ENCODE data around the gene SLC22A17. TPM values are rescaled to one million over a fixed set of nuclear protein-coding genes. Genes with fewer than 3 reads are reported as not detected.

SLC22A17 gene
- total and polyA plus RNA-seq, 4 donors: 1.1 to 14.6 (median 2.6) TPM

DNA sequence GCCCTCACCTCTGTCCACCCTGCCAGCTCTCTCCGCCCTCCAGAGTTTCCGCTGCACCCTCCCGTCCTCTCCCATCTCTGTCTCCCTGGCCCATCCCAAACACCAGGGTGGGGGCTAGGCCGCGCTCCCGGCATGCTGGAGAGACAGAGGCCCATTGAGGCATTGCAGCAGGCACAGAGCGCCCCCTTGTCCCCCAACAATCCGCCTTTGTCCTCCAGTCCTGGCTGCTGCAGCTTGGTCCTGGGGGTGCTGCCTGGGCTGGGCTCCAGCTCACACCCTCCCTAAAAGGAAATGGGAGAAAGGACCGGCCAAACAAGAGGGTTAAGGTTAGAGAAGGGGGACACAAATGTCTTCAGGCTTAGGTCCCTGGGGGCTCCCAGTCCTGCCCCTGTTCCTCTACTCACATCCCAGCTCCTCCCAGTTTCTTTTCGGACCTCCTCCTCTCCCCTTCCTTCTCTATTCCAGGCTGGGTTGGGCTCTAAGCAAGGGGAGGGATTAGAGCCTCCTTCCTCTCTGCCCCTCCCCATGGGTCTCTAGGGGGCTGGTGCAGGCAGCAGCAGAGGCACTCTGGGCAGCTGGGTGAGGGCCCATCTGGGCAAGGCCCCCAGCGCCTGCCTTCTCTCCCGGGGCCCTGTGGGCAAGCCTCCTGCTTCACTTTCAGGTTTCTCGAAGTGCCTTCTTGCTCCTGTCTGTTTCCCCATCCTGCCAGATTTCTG lies 24.0 kb upstream of the SLC22A17 start, which contains the start of gene CMTM5:
TSS of gene CMTM5 (plus strand) at position 565 of the 716 bp plus-strand sequence. CDS start 206 bp downstream, outside the sequence.
- 59% methylated on average over 13 of the region's 13 CpGs for WGBS

DNA sequence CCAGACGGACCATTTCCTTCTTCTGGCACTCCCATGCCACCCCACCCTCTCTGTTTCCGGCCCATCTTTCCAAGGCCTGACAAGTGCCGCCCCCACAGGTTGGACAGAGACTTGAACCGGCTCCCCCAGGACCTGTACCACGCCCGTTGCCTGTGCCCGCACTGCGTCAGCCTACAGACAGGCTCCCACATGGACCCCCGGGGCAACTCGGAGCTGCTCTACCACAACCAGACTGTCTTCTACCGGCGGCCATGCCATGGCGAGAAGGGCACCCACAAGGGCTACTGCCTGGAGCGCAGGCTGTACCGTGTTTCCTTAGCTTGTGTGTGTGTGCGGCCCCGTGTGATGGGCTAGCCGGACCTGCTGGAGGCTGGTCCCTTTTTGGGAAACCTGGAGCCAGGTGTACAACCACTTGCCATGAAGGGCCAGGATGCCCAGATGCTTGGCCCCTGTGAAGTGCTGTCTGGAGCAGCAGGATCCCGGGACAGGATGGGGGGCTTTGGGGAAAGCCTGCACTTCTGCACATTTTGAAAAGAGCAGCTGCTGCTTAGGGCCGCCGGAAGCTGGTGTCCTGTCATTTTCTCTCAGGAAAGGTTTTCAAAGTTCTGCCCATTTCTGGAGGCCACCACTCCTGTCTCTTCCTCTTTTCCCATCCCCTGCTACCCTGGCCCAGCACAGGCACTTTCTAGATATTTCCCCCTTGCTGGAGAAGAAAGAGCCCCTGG lies 23.0 kb upstream of the SLC22A17 start:
- Histone ChIP-seq H3K4me1 (ENCODE audit: control insufficient read depth in 4 of 4, insufficient read depth in 4 of 4, low read length in 3 of 4) (no peaks in the 10 kb centered on the region), H3K36me3 (ENCODE audit: control insufficient read depth in 4 of 4, insufficient read depth in 3 of 4, low read depth in 1 of 4, low read length in 3 of 4) (no peaks in the 10 kb centered on the region), H3K9me3 (ENCODE audit: control insufficient read depth in 4 of 4, low read length in 3 of 4) (no peaks in the 10 kb centered on the region), H3K4me3 (ENCODE audit: low read depth in 1 of 3, low read length in 3 of 3) (no peak overlapping the region), H3K9ac (ENCODE audit: low read depth in 1 of 2, low read length in 2 of 2) (no peak overlapping the region), H3K27me3 (ENCODE audit: control insufficient read depth in 4 of 4, insufficient read depth in 4 of 4, low read length in 3 of 4) (no peaks in the 10 kb centered on the region), H3K27ac (ENCODE audit: low read depth in 1 of 2, low read length in 2 of 2) (no peak overlapping the region)
- WGBS: 88% methylated on average over 21 of the region's 21 CpGs
- no peak for DNase-seq (ENCODE audit: low spot score)
- no peak for TF ChIP-seq GABPA (IDR thresholded peaks at IDR 0.05 in 1 of 2, conservative IDR thresholded peaks at IDR 0.05 in 1 of 2)
- TF ChIP-seq RAD21 (IDR thresholded peaks at IDR 0.05): no peak
- no peak for TF ChIP-seq YY1 (IDR thresholded peaks at IDR 0.05)
- TF ChIP-seq HNF4G (IDR thresholded peaks at IDR 0.05): no peak
- no peak for TF ChIP-seq TAF1 (conservative IDR thresholded peaks at IDR 0.05)
- no peak for TF ChIP-seq NR2F2 (IDR thresholded peaks at IDR 0.05)
- no peak for TF ChIP-seq FOXA2 (IDR thresholded peaks at IDR 0.05)
- TF ChIP-seq, protein P1, sequence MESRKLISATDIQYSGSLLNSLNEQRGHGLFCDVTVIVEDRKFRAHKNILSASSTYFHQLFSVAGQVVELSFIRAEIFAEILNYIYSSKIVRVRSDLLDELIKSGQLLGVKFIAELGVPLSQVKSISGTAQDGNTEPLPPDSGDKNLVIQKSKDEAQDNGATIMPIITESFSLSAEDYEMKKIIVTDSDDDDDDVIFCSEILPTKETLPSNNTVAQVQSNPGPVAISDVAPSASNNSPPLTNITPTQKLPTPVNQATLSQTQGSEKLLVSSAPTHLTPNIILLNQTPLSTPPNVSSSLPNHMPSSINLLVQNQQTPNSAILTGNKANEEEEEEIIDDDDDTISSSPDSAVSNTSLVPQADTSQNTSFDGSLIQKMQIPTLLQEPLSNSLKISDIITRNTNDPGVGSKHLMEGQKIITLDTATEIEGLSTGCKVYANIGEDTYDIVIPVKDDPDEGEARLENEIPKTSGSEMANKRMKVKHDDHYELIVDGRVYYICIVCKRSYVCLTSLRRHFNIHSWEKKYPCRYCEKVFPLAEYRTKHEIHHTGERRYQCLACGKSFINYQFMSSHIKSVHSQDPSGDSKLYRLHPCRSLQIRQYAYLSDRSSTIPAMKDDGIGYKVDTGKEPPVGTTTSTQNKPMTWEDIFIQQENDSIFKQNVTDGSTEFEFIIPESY (IDR thresholded peaks at IDR 0.05): no peak
- TF ChIP-seq JUND (IDR thresholded peaks at IDR 0.05): no peak
- TF ChIP-seq RXRA (IDR thresholded peaks at IDR 0.05): no peak
- TF ChIP-seq EGR1 (IDR thresholded peaks at IDR 0.05; ENCODE audit: low read depth in 2 of 2): no peak
- TF ChIP-seq, protein P2, sequence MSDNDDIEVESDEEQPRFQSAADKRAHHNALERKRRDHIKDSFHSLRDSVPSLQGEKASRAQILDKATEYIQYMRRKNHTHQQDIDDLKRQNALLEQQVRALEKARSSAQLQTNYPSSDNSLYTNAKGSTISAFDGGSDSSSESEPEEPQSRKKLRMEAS (IDR thresholded peaks at IDR 0.05): no peak

More for the DNA sequence above, 24.0 kb upstream of the SLC22A17 start, which contains the start of gene CMTM5:
- H3K4me3 ChIP-seq (ENCODE audit: low read depth in 1 of 3, low read length in 3 of 3): no peak within 1 kb of the TSS
- no peaks in the 10 kb centered on the region for H3K9me3 ChIP-seq (ENCODE audit: control insufficient read depth in 4 of 4, low read length in 3 of 4)
- H3K4me1 ChIP-seq (ENCODE audit: control insufficient read depth in 4 of 4, insufficient read depth in 4 of 4, low read length in 3 of 4): no peaks in the 10 kb centered on the region
- no peak for DNase-seq (ENCODE audit: low spot score)
- no peaks in the 10 kb centered on the region for H3K36me3 ChIP-seq (ENCODE audit: control insufficient read depth in 4 of 4, insufficient read depth in 3 of 4, low read depth in 1 of 4, low read length in 3 of 4)
- H3K27ac ChIP-seq (ENCODE audit: low read depth in 1 of 2, low read length in 2 of 2): no peak within 1 kb of the TSS
- no peak within 1 kb of the TSS for H3K9ac ChIP-seq (ENCODE audit: low read depth in 1 of 2, low read length in 2 of 2)
- no peak for TF ChIP-seq FOXA2 (IDR thresholded peaks at IDR 0.05)
- no peak for TF ChIP-seq HNF4A (conservative IDR thresholded peaks at IDR 0.05)
- TF ChIP-seq, protein P1 (IDR thresholded peaks at IDR 0.05): no peak
- no peak for TF ChIP-seq YY1 (IDR thresholded peaks at IDR 0.05)
- TF ChIP-seq TAF1 (conservative IDR thresholded peaks at IDR 0.05): no peak
- TF ChIP-seq HNF4G (IDR thresholded peaks at IDR 0.05): no peak
- TF ChIP-seq EGR1 (IDR thresholded peaks at IDR 0.05; ENCODE audit: low read depth in 2 of 2): no peak
- TF ChIP-seq, protein P3, sequence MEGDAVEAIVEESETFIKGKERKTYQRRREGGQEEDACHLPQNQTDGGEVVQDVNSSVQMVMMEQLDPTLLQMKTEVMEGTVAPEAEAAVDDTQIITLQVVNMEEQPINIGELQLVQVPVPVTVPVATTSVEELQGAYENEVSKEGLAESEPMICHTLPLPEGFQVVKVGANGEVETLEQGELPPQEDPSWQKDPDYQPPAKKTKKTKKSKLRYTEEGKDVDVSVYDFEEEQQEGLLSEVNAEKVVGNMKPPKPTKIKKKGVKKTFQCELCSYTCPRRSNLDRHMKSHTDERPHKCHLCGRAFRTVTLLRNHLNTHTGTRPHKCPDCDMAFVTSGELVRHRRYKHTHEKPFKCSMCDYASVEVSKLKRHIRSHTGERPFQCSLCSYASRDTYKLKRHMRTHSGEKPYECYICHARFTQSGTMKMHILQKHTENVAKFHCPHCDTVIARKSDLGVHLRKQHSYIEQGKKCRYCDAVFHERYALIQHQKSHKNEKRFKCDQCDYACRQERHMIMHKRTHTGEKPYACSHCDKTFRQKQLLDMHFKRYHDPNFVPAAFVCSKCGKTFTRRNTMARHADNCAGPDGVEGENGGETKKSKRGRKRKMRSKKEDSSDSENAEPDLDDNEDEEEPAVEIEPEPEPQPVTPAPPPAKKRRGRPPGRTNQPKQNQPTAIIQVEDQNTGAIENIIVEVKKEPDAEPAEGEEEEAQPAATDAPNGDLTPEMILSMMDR (IDR thresholded peaks at IDR 0.05; ENCODE audit: low read depth, low read length, missing input control): no peak
- TF ChIP-seq RAD21 (IDR thresholded peaks at IDR 0.05): no peak
- no peak for TF ChIP-seq RXRA (IDR thresholded peaks at IDR 0.05)
- TF ChIP-seq, protein P4, sequence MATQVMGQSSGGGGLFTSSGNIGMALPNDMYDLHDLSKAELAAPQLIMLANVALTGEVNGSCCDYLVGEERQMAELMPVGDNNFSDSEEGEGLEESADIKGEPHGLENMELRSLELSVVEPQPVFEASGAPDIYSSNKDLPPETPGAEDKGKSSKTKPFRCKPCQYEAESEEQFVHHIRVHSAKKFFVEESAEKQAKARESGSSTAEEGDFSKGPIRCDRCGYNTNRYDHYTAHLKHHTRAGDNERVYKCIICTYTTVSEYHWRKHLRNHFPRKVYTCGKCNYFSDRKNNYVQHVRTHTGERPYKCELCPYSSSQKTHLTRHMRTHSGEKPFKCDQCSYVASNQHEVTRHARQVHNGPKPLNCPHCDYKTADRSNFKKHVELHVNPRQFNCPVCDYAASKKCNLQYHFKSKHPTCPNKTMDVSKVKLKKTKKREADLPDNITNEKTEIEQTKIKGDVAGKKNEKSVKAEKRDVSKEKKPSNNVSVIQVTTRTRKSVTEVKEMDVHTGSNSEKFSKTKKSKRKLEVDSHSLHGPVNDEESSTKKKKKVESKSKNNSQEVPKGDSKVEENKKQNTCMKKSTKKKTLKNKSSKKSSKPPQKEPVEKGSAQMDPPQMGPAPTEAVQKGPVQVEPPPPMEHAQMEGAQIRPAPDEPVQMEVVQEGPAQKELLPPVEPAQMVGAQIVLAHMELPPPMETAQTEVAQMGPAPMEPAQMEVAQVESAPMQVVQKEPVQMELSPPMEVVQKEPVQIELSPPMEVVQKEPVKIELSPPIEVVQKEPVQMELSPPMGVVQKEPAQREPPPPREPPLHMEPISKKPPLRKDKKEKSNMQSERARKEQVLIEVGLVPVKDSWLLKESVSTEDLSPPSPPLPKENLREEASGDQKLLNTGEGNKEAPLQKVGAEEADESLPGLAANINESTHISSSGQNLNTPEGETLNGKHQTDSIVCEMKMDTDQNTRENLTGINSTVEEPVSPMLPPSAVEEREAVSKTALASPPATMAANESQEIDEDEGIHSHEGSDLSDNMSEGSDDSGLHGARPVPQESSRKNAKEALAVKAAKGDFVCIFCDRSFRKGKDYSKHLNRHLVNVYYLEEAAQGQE (IDR thresholded peaks at IDR 0.05): no peak
- TF ChIP-seq NR2F2 (IDR thresholded peaks at IDR 0.05): no peak
- no peak for TF ChIP-seq JUND (IDR thresholded peaks at IDR 0.05)
- no peaks in the 10 kb centered on the region for H3K27me3 ChIP-seq (ENCODE audit: control insufficient read depth in 4 of 4, insufficient read depth in 4 of 4, low read length in 3 of 4)
